Measurements from ENCODE around the gene PACC1.

DNA sequence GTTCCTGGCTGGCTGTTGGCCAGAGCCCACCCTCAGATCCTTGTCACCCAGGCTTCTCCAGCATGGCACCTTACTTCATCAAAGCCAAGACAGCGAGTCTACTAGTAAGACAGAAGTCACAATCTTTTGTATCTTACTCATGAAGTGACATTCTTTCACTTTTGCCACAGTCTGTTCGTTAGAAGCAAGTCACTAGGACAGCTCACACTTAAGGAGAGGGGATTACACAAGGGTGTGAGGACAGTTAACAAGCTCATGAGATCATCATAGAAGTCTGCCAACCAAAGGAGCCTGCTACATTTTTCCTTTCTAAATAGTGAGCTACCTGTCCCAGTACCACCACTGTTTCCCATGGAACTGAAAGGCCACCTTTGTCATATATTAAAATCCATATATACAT is 61.5 kb downstream of the PACC1 start:
- TF ChIP-seq HDAC2 (IDR thresholded peaks at IDR 0.05) (no peak), EHF (CRISPR knock-in tag; IDR thresholded peaks at IDR 0.05) (no peak), SMC3 (IDR thresholded peaks at IDR 0.05) (no peak)

All from A549 (cell line).